ENCODE measurements around the gene HIVEP1. TPM values are rescaled to one million over a fixed set of nuclear protein-coding genes. Genes with fewer than 3 reads are reported as not detected.

HIVEP1 gene
- total and polyA plus RNA-seq, 2 of the 8 experiments (the other 6 are each of a cell fraction or from before 2014, with no cell fraction given), result 22.6 to 23.1 TPM

- Histone ChIP-seq H2AFZ (ENCODE audit: low read length) (no peak overlapping the region), H3K4me3 (ENCODE audit: extremely low read depth in 1 of 4, insufficient read depth in 2 of 4, low read depth in 3 of 4, low read length in 4 of 4) (no peak overlapping the region), H3K18ac (ENCODE audit: extremely low read depth, low read length) (no peak overlapping the region), H2BK15ac (ENCODE audit: low read length) (no peak overlapping the region), H3K9me3 (ENCODE audit: insufficient read depth in 2 of 2, low read depth in 1 of 2, low read length in 1 of 2) (peaks cover 19 to 20% of the 10 kb centered on the region in 2 experiments), H3K4me1 (replicated peaks in 1 of 4; ENCODE audit: control insufficient read depth in 3 of 4, insufficient read depth in 4 of 4, low read length in 3 of 4) (no peaks in the 10 kb centered on the region), H3K23me2 (ENCODE audit: low read depth, low read length) (no peaks in the 10 kb centered on the region), H2BK5ac (ENCODE audit: low read depth, low read length) (no peak overlapping the region), H4K91ac (replicated peaks; ENCODE audit: insufficient read length, low read length) (no peak overlapping the region), H2AK5ac (ENCODE audit: low read depth, low read length) (no peak overlapping the region), H3K14ac (ENCODE audit: insufficient read length) (no peak overlapping the region), H2BK120ac (replicated peaks; ENCODE audit: low read depth, low read length) (no peak overlapping the region), H3K36me3 (ENCODE audit: control insufficient read depth in 2 of 4, insufficient read depth in 4 of 4, low read length in 3 of 4) (peaks cover 5 to 43% (median 24%) of the 10 kb centered on the region in 4 experiments; a peak in 7 of 8 replicates), H3K23ac (ENCODE audit: insufficient read length) (no peak overlapping the region), H3K79me2 (ENCODE audit: control insufficient read depth in 1 of 2, insufficient read depth in 2 of 2, low read length in 2 of 2) (no peaks in the 10 kb centered on the region), H4K8ac (ENCODE audit: extremely low read depth, insufficient read depth, low read length) (no peak overlapping the region), H2BK20ac (ENCODE audit: low read length) (no peak overlapping the region), H3K9ac (replicated peaks in 1 of 4; ENCODE audit: extremely low read depth in 1 of 4, low read depth in 3 of 4, low read length in 3 of 4) (no peak overlapping the region), H4K20me1 (replicated peaks in 1 of 2; ENCODE audit: control insufficient read depth in 1 of 2, insufficient read depth in 2 of 2, low read length in 2 of 2) (no peaks in the 10 kb centered on the region), H3K4ac (replicated peaks; ENCODE audit: insufficient read length, low read depth, low read length) (no peak overlapping the region), H3K27ac (ENCODE audit: low read depth, low read length) (no peak overlapping the region), H3K4me2 (ENCODE audit: insufficient read depth in 1 of 2, low read depth in 2 of 2, low read length in 2 of 2) (no peak overlapping the region), H3K56ac (replicated peaks; ENCODE audit: insufficient read length, low read depth, low read length) (no peak overlapping the region), H3K79me1 (ENCODE audit: low read depth, low read length) (no peaks in the 10 kb centered on the region), H4K5ac (ENCODE audit: insufficient read length, low read depth, low read length) (no peak overlapping the region), H2BK12ac (ENCODE audit: low read depth, low read length) (no peak overlapping the region), H3K27me3 (replicated peaks in 1 of 4; ENCODE audit: control insufficient read depth in 3 of 4, extremely low read depth in 1 of 4, insufficient read depth in 3 of 4, low read length in 3 of 4) (no peaks in the 10 kb centered on the region)
- CTCF ChIA-PET (ENCODE audit: partially characterized antibody), result no interaction called here
- FAIRE-seq (no peak), DNase-seq (ENCODE audit: low read depth in 1 of 2, low spot score in 2 of 2) (no peak)
- POLR2A ChIA-PET (ENCODE audit: partially characterized antibody), result no interaction called here
- WGBS, 2 experiments (ENCODE audit: extremely low coverage in 1 of 2, insufficient coverage in 1 of 2, insufficient read length in 1 of 2, insufficient replicate concordance in 2 of 2, low coverage in 1 of 2, low lambda C conversion rate in 2 of 2, missing lambda C conversion rate in 1 of 2), result 77% methylated on average over 1 of the region's 1 CpG; no CpG with 5 or more reads in 1 of the 2 experiments
- TF ChIP-seq SP1 (IDR thresholded peaks at IDR 0.05; ENCODE audit: low read depth, low read length) (no peak), ATF3 (IDR thresholded peaks at IDR 0.05; ENCODE audit: insufficient read depth, low read depth, low read length) (no peak), NANOG (IDR thresholded peaks at IDR 0.05; ENCODE audit: insufficient read depth, low read depth, low read length, poor library complexity, severe bottlenecking) (no peak), CBX5 (IDR thresholded peaks at IDR 0.05; ENCODE audit: low read depth, low read length) (no peak), JUND (IDR thresholded peaks at IDR 0.05; ENCODE audit: low read length) (no peak), NRF1 (IDR thresholded peaks at IDR 0.05; ENCODE audit: low read depth, low read length) (no peak), CBX8 (IDR thresholded peaks at IDR 0.05; ENCODE audit: borderline replicate concordance, low read depth, low read length) (no peak), HDAC2 (IDR thresholded peaks at IDR 0.05; ENCODE audit: borderline replicate concordance in 1 of 2, low read depth in 2 of 2, low read length in 2 of 2) (no peak)
Measured at GRCh38 chr6:12138381-12138780, 126.3 kb downstream of the HIVEP1 start.
